GM19467 (cell line): ENCODE results near the gene CYP11A1.

Experiments
- ATAC-seq: cut with Tn5 transposase; IDR thresholded peaks from one replicate; pipeline ENCODE4 v1.9.1; 2021; ENCODE audit warnings: mild to moderate bottlenecking, moderate library complexity; ENCODE audit not compliant: unreplicated experiment

The CYP11A1 gene

DNA sequence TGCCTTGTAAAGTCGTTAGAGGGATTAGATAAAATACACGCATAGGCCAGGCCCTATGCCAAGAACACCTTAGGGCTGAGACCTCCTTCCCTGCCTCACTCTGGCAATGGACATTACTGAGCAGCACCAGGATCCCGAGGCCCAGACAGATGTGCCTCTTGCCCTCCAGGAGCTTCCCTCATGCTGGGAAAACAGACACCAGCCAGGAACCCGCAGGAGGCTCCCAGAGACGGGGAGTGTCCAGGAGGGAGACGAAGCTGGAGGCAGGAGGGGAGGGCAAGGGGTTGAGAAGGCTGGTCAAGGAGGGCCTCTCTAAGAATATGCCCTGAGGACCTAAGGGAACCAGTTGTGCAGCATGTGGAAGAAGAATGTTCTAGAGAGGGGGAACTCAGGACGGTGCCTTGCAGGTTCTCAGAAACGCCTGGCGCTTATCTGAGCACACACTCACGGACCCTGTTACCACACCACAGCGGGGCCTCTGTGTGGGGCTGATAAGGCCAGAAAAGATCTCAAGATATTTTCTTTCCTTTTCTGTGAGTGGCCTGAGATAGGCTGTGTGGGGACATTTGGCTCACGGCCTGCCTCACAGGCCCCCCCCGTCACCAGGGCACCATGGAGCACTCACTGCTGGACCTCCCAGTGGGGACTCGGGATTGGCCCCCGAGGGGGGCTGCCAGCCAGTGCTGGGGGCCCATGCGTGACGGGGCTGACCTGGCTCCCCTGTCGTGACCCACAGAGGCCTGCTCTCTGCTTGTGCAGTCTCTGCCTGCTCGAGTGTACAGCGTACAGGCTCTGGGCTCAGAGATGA lies 22.0 kb upstream of the CYP11A1 start:
- no peak for ATAC-seq

DNA sequence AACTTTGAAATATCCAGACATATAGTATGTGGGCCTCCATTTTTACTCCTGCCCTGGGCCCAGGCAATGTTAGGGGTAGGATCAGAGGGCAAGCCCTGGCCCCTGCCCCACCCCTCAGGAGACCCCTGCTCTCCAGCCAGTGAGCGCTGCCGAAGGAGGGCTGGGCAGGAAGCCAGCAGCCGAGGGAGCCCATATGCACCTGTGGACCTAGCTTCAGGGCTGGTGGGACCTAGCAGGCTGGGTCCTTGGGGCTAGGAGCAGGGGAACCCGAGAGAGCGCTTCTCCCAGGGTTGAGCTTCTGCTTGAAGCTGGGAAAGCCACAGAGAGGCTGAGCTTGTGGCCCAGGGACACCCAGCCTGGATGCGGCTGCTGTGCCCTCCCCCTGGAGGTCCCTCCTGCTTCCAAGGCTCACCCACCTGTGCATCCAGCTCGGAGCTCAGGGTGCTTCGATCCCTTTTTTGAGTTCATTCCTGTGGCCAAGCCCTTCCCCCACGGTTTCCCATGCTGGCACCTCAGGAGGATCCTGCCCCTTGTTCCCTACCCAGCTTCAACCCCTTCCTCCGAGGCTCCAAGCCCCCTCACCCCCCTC lies 21.0 kb upstream of the CYP11A1 start:
- ATAC-seq: no peak

DNA sequence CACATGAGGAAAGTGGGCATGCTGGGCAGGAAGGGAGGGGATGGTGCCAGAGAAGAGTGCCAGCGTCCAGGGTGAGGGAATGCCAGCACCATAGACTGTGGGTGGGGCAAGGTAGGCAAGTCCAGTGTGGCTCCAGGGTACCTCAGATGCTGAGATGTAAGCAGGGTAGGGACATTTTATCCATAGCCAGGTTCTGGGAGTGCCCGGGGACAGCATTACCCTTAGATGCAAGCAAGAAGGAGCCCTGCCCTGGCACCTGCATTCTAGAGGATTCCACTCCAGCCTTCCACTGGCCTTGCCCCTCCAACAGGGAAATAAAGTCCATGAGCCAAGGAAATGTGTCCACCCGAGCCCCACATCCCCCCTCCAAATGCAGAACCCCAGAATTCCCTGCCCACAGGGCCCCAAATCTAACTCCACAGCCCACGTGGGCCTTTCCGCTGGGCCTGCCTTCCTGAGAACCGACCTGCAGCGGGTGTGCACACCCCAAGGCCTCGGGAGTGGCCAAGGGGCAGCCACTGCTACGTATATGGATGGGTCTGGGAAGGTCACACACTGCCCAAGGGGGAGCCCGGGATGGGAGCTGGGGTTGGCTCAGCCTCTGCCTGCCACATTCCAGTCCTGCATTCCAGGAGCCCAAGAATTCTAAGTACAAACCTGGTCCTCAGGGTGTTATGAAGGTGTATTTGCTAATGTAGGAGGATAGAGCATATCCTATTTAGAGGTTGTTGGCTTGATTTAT lies 20.3 kb upstream of the CYP11A1 start:
- ATAC-seq: no peak

DNA sequence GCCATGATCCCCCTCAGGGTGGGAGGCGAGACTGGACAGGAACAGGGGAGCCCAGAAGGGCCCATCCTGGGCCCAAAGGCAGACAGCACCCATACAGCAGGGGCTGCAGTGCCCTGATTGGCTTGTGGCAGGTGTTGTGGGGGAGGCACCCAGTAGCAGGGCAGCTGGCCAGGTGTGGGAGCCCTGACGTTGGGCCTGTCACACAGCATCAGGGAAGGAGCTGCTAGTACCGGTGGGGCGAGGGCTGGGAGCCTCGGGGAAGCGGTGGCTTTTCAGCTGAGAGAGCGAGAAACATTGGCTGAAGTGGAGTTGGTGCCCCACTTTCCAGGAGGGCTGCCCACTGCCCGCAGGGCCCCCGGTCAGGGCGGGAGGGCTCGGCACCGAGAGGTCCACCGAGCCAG lies 19.7 kb upstream of the CYP11A1 start:
- no peak for ATAC-seq

DNA sequence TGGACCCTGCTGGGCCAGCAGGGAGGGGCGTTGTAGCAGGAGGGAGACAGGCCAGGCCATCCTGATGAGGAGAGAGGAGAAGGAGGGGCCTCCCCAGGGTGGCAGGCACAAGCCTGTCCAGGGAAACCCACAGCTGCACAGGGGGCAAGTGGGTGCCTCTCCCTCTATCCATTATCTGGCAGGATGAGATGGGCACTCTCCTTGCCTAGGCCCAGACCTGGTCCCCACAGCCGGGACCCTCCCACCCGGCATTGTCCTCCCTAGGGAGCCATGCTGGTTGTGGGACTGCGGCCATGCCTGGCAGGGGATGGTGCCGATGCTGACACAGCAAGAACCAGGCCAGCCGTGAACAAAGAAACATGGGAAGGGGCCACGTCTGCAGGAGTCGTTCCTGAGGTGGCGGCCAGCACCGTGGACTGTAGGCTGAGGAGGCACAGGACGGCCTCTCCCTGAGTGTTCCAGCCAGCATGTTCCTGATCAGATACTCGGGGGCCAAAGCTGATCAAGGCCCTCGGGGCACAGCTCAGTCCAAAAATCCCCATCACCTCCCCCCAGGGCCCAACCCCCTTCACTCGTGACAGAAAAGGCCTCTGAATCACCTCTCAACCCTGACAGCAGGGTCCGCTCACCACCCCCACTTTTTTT lies 19.2 kb upstream of the CYP11A1 start:
- ATAC-seq: no peak

DNA sequence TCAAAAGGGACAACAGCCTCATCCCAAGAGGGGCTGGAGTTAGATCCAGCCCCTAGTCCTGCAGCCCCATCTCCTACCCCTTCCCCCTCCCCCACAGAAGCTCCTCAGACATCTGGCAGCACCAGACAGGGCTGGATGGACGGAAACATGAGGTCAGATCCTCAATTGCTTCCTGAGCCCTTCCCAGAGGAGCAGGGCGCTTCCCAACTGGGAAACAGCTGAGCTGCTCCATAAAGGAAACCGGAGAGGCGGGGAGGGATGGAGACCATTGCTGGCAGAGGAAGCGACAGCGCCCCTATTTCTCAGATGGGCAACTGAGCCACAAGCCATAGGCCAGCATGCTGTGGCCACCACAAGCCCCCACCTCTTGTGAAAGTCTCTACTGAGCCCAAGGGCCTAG lies 18.3 kb upstream of the CYP11A1 start:
- no peak for ATAC-seq

DNA sequence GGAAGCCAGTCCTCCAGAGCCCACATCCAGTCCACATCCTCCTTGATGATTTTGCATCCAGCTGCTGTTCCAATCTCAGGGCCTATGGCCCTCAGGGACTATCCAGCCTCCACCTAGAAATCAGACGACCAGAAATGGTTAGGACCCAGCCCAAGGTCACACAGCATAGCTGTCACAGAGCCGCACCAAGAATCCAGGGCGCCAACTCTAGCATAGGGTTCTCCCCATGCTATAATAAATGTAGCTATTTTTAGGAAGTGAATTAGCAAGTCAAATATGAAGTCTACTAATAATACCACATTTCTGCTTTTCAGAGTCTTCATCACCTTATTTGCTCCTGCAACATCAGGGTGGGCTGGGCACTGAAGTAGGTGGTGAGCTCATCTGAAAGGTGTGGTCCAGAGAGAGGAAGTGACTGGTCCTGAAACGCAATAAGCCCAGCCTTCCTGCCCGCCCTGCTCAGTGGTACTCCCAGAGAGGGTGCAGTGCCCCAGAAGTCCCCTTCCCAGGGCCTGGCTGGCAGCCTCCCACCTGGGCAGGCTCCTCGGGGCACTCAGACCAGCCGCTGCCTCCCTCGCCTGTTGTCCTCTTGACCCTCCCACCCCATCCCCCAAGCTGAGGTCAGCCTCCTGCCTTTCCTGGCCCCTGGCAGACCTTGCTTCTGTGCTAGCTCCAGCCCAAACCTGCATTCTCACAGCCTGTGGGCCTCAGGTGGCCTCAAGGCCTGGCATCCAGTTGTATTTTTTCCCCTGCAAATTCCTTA lies 17.6 kb upstream of the CYP11A1 start:
- peak; percentile 60 for ATAC-seq

DNA sequence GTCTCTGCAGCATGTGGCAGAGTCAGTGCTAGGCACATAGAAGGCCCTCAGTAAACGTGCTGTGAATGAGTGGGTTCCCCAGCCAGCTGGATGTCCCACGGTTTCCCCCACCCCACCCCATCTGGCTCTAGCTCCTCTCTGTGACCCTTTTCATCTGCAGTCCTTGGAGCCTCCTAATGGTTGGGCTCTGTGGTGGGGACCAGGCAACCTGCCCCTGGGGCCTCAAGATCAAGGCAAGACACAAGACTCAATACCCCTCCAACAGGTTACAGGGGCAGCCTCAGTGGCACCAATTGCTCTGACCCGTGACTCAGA lies 17.1 kb upstream of the CYP11A1 start:
- no peak for ATAC-seq

DNA sequence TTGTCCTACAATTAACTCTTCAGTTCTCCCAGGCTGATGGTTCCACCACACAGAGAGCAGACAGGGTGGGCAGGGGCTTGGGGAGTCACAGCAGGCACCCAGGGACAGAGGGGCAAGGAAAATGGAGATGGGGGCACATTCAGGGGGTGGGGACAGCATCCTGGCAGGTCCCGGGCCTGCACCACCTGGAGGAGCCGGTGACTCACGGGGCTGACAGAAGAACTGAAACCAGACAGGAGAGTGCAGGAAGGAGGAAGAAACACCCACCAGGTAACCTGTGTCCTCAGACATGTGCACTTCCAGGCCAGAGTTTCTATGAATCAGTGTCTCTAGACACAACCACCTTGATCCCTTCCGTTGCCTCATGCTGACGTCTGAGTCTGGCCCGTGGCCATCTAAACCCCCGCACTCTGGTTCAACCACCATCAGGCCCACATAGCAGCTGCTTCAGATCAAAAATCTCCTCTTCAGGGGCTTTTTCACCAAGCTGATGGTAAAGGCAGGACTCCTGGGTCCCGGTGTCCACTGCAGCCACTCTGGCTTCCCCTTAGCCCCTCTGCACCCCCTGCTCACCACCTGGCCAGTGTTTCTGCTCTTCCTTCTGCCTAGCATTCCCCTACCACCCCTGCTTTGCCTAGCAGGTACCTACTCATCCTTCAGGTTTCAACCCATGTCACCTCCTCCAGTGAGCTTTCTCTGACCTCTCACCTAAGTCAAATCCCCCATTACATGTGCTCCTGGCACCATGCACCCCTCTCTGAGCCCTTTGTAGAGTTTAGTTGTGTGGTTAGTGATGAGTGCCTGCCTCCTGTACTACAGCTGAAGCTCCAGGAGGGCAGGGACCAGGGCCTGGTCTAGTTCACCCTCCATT lies 16.5 kb upstream of the CYP11A1 start:
- ATAC-seq: peak; percentile 39

DNA sequence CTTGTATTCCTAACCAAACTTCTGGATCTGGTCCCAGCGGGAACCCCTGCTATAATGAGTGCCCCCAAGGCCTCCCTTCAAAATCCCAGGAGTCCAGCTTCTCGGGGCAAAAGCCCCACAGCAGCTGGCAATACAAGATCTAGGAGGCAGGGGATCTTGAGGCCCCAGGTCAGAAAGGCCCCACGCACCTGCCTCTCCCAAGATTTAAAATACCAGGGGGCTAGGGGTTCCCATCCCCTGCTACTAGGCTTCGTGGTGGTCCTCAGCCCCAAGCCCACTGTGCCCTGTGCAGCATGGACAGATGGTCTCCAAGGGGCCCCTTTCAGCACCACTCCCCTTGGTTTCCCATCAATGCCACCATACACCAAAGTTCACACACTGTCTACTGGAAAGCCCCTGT lies 15.8 kb upstream of the CYP11A1 start:
- peak; percentile 1 for ATAC-seq

DNA sequence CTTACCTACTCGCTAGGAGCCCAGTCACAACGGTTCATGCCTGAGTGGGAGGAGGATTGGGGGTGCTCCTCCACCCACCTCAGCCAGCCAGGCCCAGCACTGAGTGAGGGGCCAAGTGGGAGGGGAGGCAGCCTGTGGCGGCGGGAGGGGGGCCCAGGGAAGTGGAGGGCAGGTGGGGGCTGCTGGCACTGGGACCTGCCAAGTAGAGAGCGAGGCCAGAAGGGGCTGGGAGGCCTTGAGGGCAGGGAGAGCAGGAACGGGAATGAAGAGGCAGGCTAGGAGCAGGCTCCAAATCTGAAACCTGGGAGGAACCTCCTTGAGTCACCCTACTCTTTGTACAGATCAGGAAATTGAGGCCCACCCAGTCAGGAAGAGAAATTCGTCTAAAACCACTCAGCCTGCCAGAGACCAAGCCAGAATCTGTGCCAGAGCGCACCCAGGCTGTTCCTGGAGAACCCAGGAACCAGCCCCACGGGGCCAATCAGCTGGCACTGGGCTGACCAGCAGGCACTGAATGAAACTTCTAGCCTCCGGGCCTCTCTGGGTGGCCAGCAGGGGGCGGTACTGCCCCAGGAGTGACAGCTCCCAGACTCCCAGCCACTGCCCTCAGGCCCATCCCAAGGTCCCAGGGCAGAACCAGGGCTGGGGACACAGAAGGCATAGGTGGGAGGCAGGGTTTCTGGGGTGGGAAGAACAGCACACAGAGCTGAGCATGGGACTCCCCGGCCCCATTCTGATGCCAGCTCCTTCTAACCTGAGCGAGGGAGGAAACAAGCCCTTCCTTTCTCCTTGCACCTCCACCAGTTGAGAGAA lies 14.8 kb upstream of the CYP11A1 start:
- ATAC-seq: no peak

DNA sequence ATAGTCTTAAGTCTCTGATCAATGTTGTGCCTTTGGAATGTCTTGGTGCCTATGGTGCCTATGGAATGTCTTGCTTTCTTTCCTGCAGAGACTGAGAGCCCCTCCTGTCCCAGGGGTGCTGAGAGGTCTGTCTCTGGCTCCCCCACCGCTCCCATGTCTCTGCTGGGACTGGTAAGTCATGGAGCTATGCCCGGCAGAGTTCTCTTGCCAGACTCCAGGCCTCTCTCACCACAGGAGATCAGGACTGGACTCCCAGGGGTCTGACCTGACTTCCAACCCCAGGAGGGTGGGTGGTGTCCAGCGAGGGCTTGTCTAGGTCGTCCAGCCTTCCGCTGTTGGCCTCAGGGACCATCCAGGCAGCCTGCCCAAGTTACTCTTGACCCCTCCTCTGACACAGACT lies 14.0 kb upstream of the CYP11A1 start:
- ATAC-seq: no peak

DNA sequence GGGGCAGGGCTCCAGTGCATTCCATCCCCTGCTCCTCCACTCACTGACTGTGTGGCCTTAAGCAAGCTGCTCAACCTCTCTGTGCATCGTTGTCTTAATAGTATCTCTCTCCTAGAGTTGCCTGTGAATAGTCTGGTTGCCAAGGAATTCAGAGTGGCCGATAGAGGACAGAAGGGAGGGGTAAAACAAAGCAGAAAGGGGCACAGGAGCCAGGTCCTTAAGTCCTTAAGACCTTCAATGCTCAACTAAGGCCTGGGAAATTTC lies 13.7 kb upstream of the CYP11A1 start:
- ATAC-seq: no peak

DNA sequence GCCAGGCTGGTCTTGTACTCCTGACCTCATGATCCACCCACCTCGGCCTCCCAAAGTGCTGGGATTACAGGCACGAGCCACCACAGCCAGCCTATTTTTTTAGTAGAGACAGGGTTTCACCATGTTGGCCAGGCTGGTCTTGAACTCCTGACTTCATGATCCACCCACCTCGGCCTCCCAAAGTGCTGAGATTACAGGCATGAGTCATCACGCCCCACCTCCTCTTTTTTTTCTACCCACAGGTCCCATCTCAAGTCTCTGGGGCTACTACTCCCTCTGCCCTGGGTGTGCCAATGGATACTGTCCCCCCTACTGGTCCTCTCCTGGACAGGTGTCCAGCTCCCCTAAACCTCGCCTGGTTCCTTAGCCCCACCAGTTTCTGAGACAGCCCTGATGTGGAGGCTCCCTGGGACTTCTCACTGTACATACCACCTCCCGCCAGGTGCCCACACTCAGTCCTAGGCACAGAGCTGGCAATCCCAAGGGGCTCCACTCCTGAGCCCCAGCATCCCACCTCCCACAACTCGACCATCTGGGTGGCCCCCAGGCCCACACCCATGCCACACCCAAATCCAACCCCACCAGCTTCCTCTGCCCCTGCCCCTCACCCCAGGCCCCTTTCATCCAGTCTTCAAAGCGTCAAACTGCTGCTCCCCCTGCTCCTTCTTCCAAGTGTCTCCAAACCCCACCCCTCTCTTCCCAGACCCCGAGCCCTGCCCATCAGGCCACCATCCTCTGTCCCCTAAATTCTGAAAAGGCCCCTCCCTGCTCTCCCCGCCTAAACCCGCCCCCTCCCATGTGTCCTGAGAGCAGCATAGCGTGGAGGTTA lies 13.1 kb upstream of the CYP11A1 start:
- ATAC-seq: no peak

DNA sequence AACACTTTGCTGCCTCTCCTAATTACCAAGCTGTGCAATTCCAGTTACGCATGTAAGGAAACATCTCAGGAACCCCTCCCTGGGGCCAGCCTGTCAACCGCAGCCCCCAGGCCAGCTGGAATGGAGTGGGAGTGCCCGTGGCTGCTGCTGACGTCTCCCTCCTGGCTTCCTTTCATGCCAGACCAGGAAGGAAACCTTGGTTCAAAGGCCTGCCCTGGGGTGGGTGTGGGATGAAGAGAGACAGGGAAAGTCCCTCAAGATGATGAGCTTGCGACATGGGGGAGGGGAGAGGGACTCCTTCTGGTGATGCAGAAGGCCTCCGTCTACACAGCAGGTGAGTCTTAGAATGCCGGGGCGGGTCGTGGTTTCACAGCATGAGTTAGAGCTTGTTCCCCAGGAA lies 11.4 kb upstream of the CYP11A1 start:
- ATAC-seq: no peak

DNA sequence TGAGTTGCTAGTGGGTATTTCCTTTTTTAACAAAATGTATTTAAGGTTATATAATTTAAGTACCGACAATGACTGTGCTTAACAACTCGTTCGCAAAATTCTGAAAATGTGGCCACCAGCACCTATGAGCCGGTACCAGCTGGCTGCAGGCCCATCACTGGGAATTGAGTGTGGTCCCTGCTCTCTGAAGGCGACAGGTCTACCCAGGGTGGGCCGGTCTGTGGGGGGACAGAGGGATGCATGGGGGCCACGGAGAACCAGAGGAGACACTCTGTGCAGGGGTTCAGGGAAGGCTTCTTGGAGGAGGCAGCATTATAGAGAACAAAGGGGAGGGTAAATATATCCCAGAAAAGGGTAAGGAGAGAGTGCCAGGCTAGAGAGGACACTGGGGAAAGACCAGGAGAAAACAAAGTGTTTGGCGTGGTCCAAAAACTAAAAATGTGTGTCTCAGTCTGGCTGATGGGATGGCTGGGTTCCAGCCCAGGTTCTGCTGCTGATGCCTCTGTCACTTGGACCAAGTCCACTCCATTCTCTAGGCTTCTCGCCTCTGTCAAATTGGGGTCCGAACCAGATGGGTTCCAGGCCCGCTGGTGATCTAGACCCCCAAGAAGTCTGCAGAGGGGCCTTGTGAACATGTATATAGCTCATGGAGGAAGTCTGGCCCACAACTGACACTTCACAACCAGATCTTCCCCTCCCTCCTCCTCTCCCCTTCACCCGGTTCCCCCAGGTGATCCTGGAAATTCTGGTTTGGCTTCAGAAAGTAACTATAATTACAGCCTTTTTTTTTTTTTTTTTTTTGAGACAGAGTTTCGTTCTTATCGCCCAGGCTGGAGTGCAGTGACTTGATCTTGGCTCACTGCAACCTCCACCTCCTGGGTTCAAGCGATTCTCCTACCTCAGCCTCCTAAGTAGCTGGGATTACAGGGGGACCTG lies 10.7 kb upstream of the CYP11A1 start:
- ATAC-seq: no peak

DNA sequence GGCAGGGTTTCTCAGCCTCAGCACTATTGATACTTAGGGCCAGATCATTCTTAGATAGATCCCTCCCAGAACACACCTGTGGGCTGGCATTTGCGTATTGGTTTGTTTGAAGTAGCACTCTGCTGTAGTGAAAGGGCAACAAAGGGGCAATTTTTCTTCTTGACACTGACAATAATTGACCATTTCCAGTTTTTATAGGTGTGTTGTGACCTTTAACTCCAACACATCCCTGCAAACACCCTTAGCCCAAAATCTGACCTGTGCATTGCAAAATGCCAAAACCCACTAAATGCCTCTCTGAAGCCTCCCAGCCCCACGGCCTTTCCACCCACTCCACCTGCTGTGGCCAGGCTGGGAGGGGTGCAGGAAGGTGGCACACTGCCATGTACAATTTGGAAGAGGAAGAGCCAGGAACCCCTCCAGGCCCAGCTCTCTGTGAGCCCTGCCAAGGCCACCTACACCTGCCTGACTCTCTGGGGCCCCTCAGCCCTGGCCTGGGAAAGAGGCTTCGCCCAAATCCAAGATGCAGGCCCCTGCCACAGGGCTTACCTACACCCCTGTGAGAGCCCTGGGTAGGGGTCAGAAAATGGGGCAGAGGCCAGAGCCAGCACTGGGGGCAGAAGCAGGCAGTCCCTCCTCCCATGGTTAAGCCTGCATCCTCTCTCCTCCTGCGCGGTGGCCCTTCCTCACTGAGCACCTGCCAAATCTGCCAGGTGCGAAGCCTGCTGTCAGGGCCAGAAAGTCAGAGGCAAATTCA lies 9.6 kb upstream of the CYP11A1 start:
- no peak for ATAC-seq
